Renal cortex interstitium (tissue), 15 donors: Measurements from ENCODE around the gene AHSP. TPM values are rescaled to one million over a fixed set of nuclear protein-coding genes. Genes with fewer than 3 reads are reported as not detected.
"Not testable (repeated sequence)": the region's sequence is repeated elsewhere in the genome, so short reads cannot be mapped to it uniquely, and the experiment has no call there.

Experiments used
- DNase-seq, 11 donors: peaks; one replicate each; pipeline ENCODE4 v3.0.0-alpha.2; 2013; ENCODE audit warnings: low read depth in 9 of 11, low spot score in 4 of 11; ENCODE audit errors: extremely low read depth in 1 of 11
- long read RNA-seq, 16 experiments: transcript quantifications; one replicate each; lab custom pipeline, GENCODE V29; 2026
- polyA plus RNA-seq, 3 donors: library from polyadenylated mRNA; unstranded; fragments of 120-200 nt; gene quantifications; one replicate each; pipeline ENCODE4 v1.2.1, GENCODE V29; 2013; ENCODE audit not compliant: insufficient read length in 3 of 3

Gene AHSP, protein sequence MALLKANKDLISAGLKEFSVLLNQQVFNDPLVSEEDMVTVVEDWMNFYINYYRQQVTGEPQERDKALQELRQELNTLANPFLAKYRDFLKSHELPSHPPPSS
- polyA plus RNA-seq = 10 to 100 TPM in 1 of 3 donors, 1 to 10 TPM in 2; 3.8 to 13.4 (median 5.5) TPM
- long read RNA-seq, donor 1, partial matches to known transcripts = 0 of 3 reads
- long read RNA-seq, donor 1, other reads (novel, unspliced or antisense) = 0 of 3 reads
- long read RNA-seq, donor 2, partial matches to known transcripts = 0 of 4 reads
- long read RNA-seq, donor 2, other reads (novel, unspliced or antisense) = 0 of 4 reads
- long read RNA-seq, donor 3, transcript AHSP-201 (3 exons, 524 nt) = major isoform, 23 of 30 reads
- long read RNA-seq, donor 3, partial matches to known transcripts = 0 of 30 reads
- long read RNA-seq, donor 3, other reads (novel, unspliced or antisense) = 6 of 30 reads
- long read RNA-seq, donor 4, partial matches to known transcripts = 0 of 5 reads
- long read RNA-seq, donor 4, other reads (novel, unspliced or antisense) = 0 of 5 reads
- long read RNA-seq, donor 5 = 0 reads
- long read RNA-seq, donor 6, partial matches to known transcripts = 0 of 2 reads
- long read RNA-seq, donor 6, other reads (novel, unspliced or antisense) = 0 of 2 reads
- long read RNA-seq, donor 7, transcript AHSP-201 (3 exons, 524 nt) = major isoform, 6 of 6 reads
- long read RNA-seq, donor 7, partial matches to known transcripts = 0 of 6 reads
- long read RNA-seq, donor 7, other reads (novel, unspliced or antisense) = 0 of 6 reads
- long read RNA-seq, donor 8 = 0 reads
- long read RNA-seq, donor 9, partial matches to known transcripts = 0 of 2 reads
- long read RNA-seq, donor 9, other reads (novel, unspliced or antisense) = 0 of 2 reads
- long read RNA-seq, donor 10, partial matches to known transcripts = 0 of 3 reads
- long read RNA-seq, donor 10, other reads (novel, unspliced or antisense) = 0 of 3 reads
- long read RNA-seq, donor 11, partial matches to known transcripts = 0 of 3 reads
- long read RNA-seq, donor 11, other reads (novel, unspliced or antisense) = 0 of 3 reads
- long read RNA-seq, donor 12, partial matches to known transcripts = 0 of 1 reads
- long read RNA-seq, donor 12, other reads (novel, unspliced or antisense) = 0 of 1 reads
- long read RNA-seq, donor 13 = 0 reads
- long read RNA-seq, donor 14, transcript AHSP-201 (3 exons, 524 nt) = major isoform, 7 of 7 reads
- long read RNA-seq, donor 14, partial matches to known transcripts = 0 of 7 reads
- long read RNA-seq, donor 14, other reads (novel, unspliced or antisense) = 0 of 7 reads
- long read RNA-seq, donor 15, transcript AHSP-201 (3 exons, 524 nt) = major isoform, 5 of 5 reads
- long read RNA-seq, donor 15, partial matches to known transcripts = 0 of 5 reads
- long read RNA-seq, donor 15, other reads (novel, unspliced or antisense) = 0 of 5 reads
- long read RNA-seq, donor 16, transcript AHSP-201 (3 exons, 524 nt) = major isoform, 8 of 8 reads
- long read RNA-seq, donor 16, partial matches to known transcripts = 0 of 8 reads
- long read RNA-seq, donor 16, other reads (novel, unspliced or antisense) = 0 of 8 reads

DNA sequence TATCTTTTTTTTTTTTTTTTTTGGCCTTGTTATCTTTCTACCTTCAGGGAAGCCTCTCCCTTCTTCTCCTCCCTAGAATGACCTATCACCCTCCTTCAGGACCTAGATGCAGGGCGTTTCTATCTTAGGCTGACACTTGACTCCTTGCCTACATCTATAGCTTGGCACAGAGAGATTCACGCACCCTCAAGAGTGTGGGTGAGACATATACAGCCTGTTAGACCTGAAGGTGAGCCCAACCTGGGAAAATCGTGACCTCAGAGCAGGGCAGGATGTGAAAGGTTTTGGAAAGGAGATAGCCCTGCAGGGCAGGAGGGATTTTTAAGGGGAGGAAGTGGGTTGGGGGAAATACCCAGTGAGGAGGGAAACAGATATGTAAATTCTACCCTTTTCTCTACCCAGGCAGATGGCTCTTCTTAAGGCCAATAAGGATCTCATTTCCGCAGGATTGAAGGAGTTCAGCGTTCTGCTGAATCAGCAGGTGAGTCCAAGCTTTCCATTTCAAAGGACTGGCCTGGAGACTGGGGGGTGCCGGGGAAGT, at the start of gene AHSP:
Gene AHSP, plus strand, starts transcription at position 167 of the 541 bp plus-strand sequence. Its CDS starts 240 bp downstream, at position 407.
- DNase-seq = no peak

DNA sequence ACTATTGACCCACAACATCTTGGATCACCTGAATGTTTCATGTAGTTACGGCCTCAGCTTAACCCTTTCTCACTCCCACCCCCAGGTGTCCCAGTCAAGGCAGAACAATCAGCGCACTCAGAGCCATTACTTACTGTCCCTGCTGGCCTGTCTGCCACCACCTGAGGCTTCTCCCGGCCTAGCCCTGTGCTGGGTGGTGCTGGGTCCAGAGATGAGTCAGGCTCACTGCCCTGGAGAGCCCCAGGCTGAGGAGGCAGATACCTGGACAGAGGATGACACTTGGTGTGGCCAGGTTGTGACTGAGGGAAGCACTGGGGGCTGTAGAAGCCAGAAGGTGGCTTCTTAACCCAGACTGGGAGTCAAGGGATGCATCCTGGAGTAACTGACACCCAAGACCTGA, 48.7 kb upstream of the AHSP start:
- DNase-seq = no peak

DNA sequence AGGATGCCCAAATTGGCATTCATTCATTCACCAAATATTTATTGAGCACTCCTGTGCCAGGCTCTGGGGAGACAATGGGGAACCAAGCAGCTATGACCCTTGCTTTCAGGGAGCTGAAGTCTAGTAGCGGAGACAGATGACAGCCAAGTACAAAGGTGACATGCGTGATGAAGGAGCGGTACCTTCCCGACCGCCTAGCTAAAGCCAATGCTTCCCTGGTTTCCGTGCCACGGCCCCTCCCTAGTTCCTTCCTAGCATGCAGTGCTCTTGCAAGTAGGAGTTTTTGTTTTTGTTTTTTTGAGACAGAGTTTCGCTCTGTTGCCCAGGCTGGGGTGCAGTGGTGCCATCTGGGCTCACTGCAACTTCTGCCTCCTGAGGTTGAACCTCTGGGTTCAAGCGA, 47.9 kb upstream of the AHSP start:
- no peak for DNase-seq

DNA sequence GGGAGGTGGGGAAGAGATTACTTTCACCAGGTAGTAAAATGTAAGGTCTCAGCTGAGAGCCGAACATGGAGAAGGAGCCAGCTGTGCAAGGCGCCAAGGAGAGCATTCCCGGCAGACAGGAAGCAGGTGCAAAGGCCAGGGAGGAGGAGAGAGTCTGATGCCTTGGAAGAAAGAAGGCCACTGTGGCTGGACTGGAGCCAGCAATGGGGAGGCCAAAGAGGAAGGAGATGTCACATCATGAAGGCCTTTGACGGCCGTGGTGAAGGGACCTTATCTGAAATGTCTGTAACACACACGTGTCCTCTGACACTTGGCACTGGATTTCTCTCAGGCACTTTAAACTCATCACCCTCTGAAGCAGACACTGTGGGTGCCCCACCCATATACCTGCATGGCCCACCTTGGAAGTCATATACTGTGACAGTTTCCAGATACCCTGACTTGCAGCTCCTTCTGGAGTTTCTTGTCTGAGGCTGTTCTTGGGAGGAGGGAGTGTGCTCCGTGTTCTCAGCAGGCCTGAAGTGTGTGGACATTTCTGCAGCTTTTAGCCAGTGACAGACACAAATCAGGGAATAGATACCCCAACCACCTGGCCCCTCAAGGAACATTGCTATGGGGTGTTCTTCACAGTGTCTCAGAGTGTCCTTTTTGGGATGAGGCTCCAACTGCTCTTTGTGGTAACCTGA, 46.7 kb upstream of the AHSP start:
- DNase-seq = no peak

DNA sequence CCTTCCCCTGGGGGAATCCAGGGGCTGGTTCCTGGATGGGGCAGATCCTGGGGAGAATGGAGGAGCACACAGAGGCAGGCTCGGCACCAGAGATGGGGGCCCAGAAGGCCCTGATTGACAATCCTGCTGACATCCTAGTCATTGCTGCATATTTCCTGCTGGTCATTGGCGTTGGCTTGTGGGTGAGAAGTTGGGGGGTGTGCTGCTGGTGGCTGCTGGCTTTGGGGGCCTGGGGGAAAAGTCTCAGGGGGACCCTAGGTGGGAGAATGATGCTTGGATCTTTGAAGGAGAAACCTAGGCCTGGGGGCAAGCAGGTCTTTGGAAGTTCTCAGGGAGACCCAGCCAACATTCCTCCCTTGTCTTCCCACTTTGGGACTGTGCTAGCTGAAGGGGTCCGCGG, 44.6 kb upstream of the AHSP start, which contains the start of gene SLC5A2:
Gene SLC5A2, plus strand, starts transcription at position 43 of the 400 bp plus-strand sequence. Its CDS starts 14 bp downstream, at position 57.
- no peak for DNase-seq

DNA sequence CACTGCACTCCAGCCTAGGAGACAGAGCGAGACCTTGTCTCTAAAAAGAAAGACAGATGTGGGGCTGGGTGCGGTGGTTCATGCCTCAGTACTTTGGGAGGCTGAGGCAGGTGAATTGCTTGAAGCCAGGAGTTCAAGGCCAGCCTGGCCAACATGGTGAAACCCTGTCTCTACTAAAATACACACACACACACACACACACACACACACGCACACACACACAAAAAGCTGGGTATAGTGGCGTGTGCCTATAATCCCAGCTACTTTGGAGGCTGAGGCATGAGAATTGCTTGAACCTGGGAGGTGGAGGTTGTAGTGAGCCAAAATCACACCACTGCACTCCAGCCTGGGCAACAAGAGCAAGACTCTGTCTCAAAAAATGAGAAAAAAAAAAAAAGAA, 43.7 kb upstream of the AHSP start:
- DNase-seq = not testable (repeated sequence)

DNA sequence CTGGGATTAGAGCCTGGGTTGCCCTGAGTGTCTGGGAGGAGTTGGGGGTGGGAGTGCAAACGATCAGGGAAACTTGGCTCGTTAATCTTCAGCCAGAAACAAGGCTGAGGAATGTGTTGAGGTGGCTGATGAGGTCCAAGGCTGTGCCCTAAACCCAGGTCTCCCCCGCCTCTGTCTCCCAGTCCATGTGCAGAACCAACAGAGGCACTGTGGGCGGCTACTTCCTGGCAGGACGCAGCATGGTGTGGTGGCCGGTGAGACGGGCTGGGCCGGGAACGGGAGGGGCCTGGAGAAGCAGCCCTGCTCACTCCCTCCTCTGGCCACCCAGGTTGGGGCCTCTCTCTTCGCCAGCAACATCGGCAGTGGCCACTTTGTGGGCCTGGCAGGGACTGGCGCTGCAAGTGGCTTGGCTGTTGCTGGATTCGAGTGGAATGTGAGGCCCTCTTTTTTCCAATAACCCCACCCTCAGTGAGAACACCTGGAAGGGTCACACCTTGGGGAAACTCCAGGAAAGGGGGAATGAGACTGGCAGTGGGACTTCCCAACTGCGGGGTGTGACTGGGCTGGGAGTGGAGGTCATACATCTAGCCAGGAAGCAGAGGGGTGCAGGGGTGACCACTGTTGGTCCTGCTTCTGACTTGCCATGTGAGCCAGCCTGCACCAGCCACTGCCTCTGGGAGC, 43.1 kb upstream of the AHSP start:
- DNase-seq = peak in 1 of 11 donors; percentile 73

DNA sequence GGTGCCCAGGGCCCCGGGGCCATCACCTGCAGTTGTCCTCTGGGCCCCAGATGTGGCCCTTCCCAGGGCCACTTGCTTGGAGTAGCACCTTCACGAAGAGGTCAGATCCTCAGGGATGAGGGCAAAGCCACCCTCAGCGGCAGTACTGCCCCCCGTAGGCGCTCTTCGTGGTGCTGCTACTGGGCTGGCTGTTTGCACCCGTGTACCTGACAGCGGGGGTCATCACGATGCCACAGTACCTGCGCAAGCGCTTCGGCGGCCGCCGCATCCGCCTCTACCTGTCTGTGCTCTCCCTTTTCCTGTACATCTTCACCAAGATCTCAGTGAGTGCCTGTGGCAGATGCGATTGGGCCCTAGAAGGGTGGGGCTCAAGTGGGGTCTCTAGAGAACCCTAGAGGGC, 42.1 kb upstream of the AHSP start:
- no peak for DNase-seq

DNA sequence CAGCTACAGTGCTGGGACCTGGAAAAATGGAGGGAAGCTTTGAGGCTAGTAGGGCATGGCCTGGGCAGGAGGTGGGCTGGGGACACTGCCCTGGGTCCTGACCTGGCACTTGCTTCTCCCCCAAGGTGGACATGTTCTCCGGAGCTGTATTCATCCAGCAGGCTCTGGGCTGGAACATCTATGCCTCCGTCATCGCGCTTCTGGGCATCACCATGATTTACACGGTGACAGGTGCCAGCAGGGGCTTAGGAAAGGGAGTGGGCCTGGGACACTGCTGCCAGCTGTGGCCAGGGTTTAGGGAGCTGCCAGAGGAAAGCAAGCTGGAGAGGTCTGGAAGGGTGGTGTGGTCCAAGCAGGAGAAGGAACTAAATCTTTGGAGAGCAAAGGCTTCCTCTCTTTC, 41.7 kb upstream of the AHSP start:
- DNase-seq = no peak

DNA sequence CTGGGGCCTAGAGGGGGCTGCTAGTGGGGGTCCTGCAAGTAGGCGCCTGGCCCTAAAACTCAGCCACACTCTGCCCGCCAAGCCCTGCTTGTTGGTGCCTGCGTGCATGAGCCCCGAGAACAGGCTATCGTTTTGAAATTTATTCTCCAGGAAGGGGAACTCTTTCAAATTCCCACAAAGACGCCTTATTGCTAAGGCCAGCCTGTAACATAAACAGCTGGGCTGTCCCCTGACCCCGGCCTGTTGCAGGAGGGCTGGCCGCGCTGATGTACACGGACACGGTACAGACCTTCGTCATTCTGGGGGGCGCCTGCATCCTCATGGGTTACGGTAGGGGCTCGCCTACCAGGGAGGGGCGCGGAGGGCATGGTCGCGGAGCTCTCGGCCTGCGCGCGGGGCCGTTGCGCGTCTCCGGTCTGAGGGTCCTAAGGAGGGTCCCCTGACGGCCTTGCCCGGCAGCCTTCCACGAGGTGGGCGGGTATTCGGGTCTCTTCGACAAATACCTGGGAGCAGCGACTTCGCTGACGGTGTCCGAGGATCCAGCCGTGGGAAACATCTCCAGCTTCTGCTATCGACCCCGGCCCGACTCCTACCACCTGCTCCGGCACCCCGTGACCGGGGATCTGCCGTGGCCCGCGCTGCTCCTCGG, 40.5 kb upstream of the AHSP start:
- DNase-seq = no peak

DNA sequence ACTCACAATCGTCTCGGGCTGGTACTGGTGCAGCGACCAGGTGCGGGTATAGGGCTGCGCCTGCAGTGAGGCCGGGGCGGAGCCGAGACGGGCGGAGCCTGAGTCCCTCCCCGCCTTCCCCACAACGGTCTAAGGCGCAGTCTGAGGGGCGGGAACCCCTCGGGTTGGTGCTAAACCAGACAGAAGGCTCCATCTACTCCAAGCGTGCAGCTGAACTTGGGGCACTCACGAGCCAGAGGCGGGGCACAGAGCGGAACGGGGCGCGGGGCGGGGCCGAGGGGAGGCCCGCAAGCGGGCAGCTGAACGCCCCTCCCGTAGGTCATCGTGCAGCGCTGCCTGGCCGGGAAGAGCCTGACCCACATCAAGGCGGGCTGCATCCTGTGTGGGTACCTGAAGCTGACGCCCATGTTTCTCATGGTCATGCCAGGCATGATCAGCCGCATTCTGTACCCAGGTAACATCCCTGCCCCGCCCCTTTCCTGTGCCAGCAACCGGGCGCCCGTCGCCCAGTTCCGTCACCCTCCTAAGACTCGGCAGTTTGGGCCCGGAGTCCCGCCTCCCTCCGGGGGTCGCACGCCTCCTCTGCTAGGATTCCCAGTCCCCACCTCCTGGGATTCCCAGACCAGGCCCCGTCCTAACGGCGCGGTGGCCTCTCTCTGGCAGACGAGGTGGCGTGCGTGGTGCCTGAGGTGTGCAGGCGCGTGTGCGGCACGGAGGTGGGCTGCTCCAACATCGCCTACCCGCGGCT, 39.8 kb upstream of the AHSP start:
- DNase-seq = peak in 2 of 11 donors; percentile 32 to 55

DNA sequence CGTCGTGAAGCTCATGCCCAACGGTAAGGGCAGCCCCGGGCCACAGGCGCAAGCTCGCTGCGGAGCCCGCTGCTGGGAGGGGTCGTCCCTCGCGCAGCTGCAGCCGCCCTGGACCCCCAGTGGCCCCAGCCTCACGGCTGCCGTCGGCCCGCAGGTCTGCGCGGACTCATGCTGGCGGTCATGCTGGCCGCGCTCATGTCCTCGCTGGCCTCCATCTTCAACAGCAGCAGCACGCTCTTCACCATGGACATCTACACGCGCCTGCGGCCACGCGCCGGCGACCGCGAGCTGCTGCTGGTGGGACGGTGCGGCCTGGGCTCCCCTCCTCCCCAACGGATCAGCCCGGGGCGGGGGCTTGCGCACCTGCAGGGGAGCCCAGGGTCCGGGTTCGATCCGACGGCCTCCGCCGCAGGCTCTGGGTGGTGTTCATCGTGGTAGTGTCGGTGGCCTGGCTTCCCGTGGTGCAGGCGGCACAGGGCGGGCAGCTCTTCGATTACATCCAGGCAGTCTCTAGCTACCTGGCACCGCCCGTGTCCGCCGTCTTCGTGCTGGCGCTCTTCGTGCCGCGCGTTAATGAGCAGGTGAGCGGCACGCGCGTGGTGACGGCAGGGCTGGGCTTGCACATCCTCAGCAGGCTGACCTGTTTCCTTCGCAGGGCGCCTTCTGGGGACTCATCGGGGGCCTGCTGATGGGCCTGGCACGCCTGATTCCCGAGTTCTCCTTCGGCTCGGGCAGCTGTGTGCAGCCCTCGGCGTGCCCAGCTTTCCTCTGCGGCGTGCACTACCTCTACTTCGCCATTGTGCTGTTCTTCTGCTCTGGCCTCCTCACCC, 39.0 kb upstream of the AHSP start:
- no peak for DNase-seq

DNA sequence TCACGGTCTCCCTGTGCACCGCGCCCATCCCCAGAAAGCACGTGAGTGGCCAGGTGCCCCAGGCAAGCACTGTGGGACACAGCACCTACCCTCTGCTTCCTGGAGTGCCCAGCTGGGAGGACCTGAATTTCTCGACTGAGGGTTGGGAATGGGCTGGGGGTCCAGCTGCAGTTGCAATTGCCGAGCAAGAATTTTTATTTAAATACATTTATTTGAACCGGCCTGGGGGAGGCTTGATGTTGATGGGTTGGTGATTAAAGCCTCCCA, 38.5 kb upstream of the AHSP start:
- DNase-seq = no peak

DNA sequence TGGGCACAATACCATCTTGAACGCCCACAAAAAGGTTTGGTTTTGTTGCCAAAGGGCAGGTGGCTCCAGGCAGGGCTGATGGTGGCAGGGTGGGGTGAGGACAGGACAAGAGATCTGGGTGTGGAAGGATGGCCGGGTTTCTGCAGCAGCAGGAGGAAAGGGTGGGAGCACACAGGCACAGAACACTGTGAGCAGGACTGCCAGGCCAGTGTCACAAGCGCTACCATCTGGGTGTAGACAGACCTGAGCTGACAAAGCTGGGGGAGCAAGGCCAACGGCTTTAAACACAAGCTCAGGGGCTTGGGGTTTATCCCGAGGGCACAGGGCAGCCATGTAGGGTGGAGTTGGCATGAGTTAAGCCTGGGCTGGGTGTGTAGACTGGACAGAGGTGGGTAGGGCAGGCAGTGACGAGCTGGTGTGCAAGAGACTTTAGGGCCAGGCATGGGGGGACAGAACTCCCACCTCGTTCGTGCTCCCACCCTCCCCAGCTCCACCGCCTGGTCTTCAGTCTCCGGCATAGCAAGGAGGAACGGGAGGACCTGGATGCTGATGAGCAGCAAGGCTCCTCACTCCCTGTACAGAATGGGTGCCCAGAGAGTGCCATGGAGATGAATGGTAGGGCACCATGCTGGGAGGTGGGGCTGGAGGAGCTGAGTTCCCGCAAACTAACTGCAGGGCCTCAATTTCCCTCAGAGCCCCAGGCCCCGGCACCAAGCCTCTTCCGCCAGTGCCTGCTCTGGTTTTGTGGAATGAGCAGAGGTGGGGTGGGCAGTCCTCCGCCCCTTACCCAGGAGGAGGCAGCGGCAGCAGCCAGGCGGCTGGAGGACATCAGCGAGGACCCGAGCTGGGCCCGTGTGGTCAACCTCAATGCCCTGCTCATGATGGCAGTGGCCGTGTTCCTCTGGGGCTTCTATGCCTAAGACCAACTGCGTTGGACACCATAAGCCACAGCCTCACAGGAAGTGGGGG, 37.8 kb upstream of the AHSP start:
- DNase-seq = no peak
